Subcutaneous adipose tissue (tissue), 4 donors: ENCODE data around the gene SYT8. TPM values are rescaled to one million over a fixed set of nuclear protein-coding genes. Genes with fewer than 3 reads are reported as not detected.

ENCODE experiments used
- CTCF ChIP-seq: fragments of 450-650 bp; IDR thresholded peaks from one replicate; pipeline ENCODE4 v1.5.1; 2016; ENCODE audit warnings: low read depth, mild to moderate bottlenecking, control low read depth, antibody characterized with exemption, moderate library complexity
- total RNA-seq, 4 donors: library from RNA; depleted of rRNA; stranded (reverse); fragments of >200 nt; gene quantifications; one replicate each; pipeline ENCODE4 v1.1.0, GENCODE V29; 2016

The SYT8 gene
- total RNA-seq, 4 donors from 2014 or later = not detected

- TF ChIP-seq CTCF = no peak
Observed at GRCh38 chr11:1830322-1831223, 4.2 kb upstream of the SYT8 start.

- no peak for TF ChIP-seq CTCF
Observed at GRCh38 chr11:1831338-1832210, 3.2 kb upstream of the SYT8 start.

- TF ChIP-seq CTCF = no peak
Observed at GRCh38 chr11:1832211-1832919, 2.4 kb upstream of the SYT8 start.

GRCh38 chr11:1832920-1833295, 1.9 kb upstream of the SYT8 start:
- TF ChIP-seq CTCF = no peak

- no peak for TF ChIP-seq CTCF
Observed at GRCh38 chr11:1834062-1834610, 654 bp upstream of the SYT8 start.

GRCh38 chr11:1835671-1836010, 851 bp downstream of the SYT8 start:
- no peak for TF ChIP-seq CTCF
